ENCODE measurements around the gene NXPH1. TPM values are rescaled to one million over a fixed set of nuclear protein-coding genes. Genes with fewer than 3 reads are reported as not detected.

Gene NXPH1
- total RNA-seq, 1 donor from 2014 or later = not detected

- TF ChIP-seq EZH2phosphoT487 (IDR thresholded peaks at IDR 0.05) (no peak), CTCF (IDR thresholded peaks at IDR 0.05) (no peak), EZH2 (IDR thresholded peaks at IDR 0.05) (no peak)
- no peak overlapping the region for H3K9ac ChIP-seq
- Mint-ChIP-seq H3K27ac (no peak overlapping the region), H3K36me3 (no peaks in the 10 kb centered on the region), H3K27me3 (ENCODE audit: insufficient read depth, low read depth) (no peaks in the 10 kb centered on the region), H3K4me1 (peaks cover 10% of the 10 kb centered on the region), H3K9me3 (no peaks in the 10 kb centered on the region), H3K4me3 (no peak overlapping the region)
- no peaks in the 10 kb centered on the region for H3K36me3 ChIP-seq
- H3K4me1 ChIP-seq = peaks cover 34% of the 10 kb centered on the region
- no peaks in the 10 kb centered on the region for H4K20me1 ChIP-seq (ENCODE audit: low read depth)
- no peak for DNase-seq (ENCODE audit: low spot score)
- no peaks in the 10 kb centered on the region for H3F3A ChIP-seq (ENCODE audit: low read depth)
- peak overlapping the region; percentile 11 for H3K4me2 ChIP-seq
- H3K27me3 ChIP-seq = no peaks in the 10 kb centered on the region
- H3K9me3 ChIP-seq (ENCODE audit: low read depth) = no peaks in the 10 kb centered on the region
- H3K4me3 ChIP-seq = no peak overlapping the region
- no peak overlapping the region for H3K27ac ChIP-seq
- no peak overlapping the region for H2AFZ ChIP-seq (replicated peaks)
- H3K79me2 ChIP-seq (ENCODE audit: low read depth) = no peaks in the 10 kb centered on the region
Measured at GRCh38 chr7:8612584-8612983, 179.2 kb downstream of the NXPH1 start.

DNA sequence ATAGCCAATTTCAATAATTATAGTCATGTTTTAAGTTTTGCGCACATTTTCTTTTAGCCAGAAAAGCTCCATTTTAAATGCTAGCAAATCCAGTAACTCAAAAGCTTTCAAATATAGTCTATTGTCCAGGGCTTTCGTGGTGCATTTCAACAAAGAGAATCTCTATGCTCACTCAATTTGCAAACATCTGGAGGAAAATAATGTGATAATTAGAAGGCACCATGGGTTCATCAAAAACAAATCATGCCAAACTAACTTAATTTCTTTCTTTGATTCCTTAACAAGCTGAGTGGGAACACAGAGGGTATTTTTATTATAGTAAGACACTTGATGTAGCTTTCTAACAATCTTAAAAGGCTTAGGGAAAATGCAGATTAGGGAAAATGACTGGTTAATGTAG, 179.8 kb downstream of the NXPH1 start:
- DNase-seq (ENCODE audit: low spot score) = no peak
- no peak overlapping the region for H3K4me3 ChIP-seq
- no peaks in the 10 kb centered on the region for H3K27me3 ChIP-seq
- Mint-ChIP-seq H3K4me3 (no peak overlapping the region), H3K9me3 (no peaks in the 10 kb centered on the region), H3K4me1 (peaks cover 10% of the 10 kb centered on the region), H3K27me3 (ENCODE audit: insufficient read depth, low read depth) (no peaks in the 10 kb centered on the region), H3K27ac (no peak overlapping the region), H3K36me3 (no peaks in the 10 kb centered on the region)
- TF ChIP-seq EZH2phosphoT487 (IDR thresholded peaks at IDR 0.05) = no peak
- TF ChIP-seq CTCF (IDR thresholded peaks at IDR 0.05) = no peak
- no peak for TF ChIP-seq EZH2 (IDR thresholded peaks at IDR 0.05)
- no peaks in the 10 kb centered on the region for H4K20me1 ChIP-seq (ENCODE audit: low read depth)
- H3F3A ChIP-seq (ENCODE audit: low read depth) = no peaks in the 10 kb centered on the region
- H3K4me1 ChIP-seq = peaks cover 37% of the 10 kb centered on the region
- H3K9me3 ChIP-seq (ENCODE audit: low read depth) = no peaks in the 10 kb centered on the region
- H3K79me2 ChIP-seq (ENCODE audit: low read depth) = no peaks in the 10 kb centered on the region
- H3K4me2 ChIP-seq = peak overlapping the region; percentile 11
- H3K36me3 ChIP-seq = no peaks in the 10 kb centered on the region
- H2AFZ ChIP-seq (replicated peaks) = no peak overlapping the region
- H3K9ac ChIP-seq = no peak overlapping the region
- peak overlapping the region; percentile 8 for H3K27ac ChIP-seq

- Histone ChIP-seq H3K36me3 (no peaks in the 10 kb centered on the region), H3F3A (ENCODE audit: low read depth) (no peaks in the 10 kb centered on the region), H3K27me3 (no peaks in the 10 kb centered on the region), H3K4me2 (peak overlapping the region; percentile 45), H3K4me1 (peaks cover 49% of the 10 kb centered on the region), H2AFZ (replicated peaks) (peak overlapping the region; percentile 46), H3K9me3 (ENCODE audit: low read depth) (no peaks in the 10 kb centered on the region), H4K20me1 (ENCODE audit: low read depth) (no peaks in the 10 kb centered on the region), H3K9ac (no peak overlapping the region), H3K27ac (no peak overlapping the region), H3K4me3 (peak overlapping the region; percentile 18), H3K79me2 (ENCODE audit: low read depth) (no peaks in the 10 kb centered on the region)
- DNase-seq (ENCODE audit: low spot score) = peak; percentile 29
- Mint-ChIP-seq H3K4me1 (peaks cover 16% of the 10 kb centered on the region), H3K9me3 (no peaks in the 10 kb centered on the region), H3K27ac (no peak overlapping the region), H3K4me3 (no peak overlapping the region), H3K36me3 (no peaks in the 10 kb centered on the region), H3K27me3 (ENCODE audit: insufficient read depth, low read depth) (no peaks in the 10 kb centered on the region)
- no peak for TF ChIP-seq CTCF (IDR thresholded peaks at IDR 0.05)
- no peak for TF ChIP-seq EZH2 (IDR thresholded peaks at IDR 0.05)
- TF ChIP-seq EZH2phosphoT487 (IDR thresholded peaks at IDR 0.05) = no peak
Measured at GRCh38 chr7:8615019-8615418, 181.6 kb downstream of the NXPH1 start.
